ENCODE data around the gene HIF1A. TPM values are rescaled to one million over a fixed set of nuclear protein-coding genes. Genes with fewer than 3 reads are reported as not detected.

HIF1A gene
- total RNA-seq, 1 experiment from 2014 or later = 135 TPM

GRCh38 chr14:61780125-61780524 is 84.8 kb downstream of the HIF1A start:
- TF ChIP-seq CTCF (conservative IDR thresholded peaks at IDR 0.05; ENCODE audit: low read depth, low read length) (no peak), EZH2 (IDR thresholded peaks at IDR 0.05; ENCODE audit: borderline replicate concordance, low read depth, low read length, poor library complexity, severe bottlenecking) (no peak)
- Histone ChIP-seq H3K4me3 (ENCODE audit: low read depth, low read length, poor library complexity, severe bottlenecking) (no peak overlapping the region), H3K4me1 (ENCODE audit: insufficient read depth, low read length, poor library complexity, severe bottlenecking) (no peaks in the 10 kb centered on the region), H3K9me3 (ENCODE audit: low read depth, low read length, poor library complexity, severe bottlenecking) (no peaks in the 10 kb centered on the region), H3K36me3 (ENCODE audit: insufficient read depth, low read length, poor library complexity, severe bottlenecking) (peaks cover 71% of the 10 kb centered on the region), H3K27me3 (replicated peaks; ENCODE audit: insufficient read depth, low read depth, low read length, poor library complexity) (no peaks in the 10 kb centered on the region), H3K27ac (ENCODE audit: low read depth, low read length, poor library complexity, severe bottlenecking) (no peak overlapping the region)
- intact Hi-C loops (cut with micrococcal nuclease; ENCODE audit: unreplicated experiment) = no loop called here
- no peak for DNase-seq (ENCODE audit: low spot score)
- ChIA-PET CTCF (no interaction called here), POLR2A (ENCODE audit: low non-redundant PET) (no interaction called here)
- BruUV-seq (replicated peaks) = no TSS peak

GRCh38 chr14:61797309-61797708 is 102.0 kb downstream of the HIF1A start:
- ChIA-PET POLR2A (ENCODE audit: low non-redundant PET) (no interaction called here), CTCF (no interaction called here)

More at GRCh38 chr14:61797309-61797708, 102.0 kb downstream of the HIF1A start:
- Histone ChIP-seq H3K4me1 (ENCODE audit: insufficient read depth, low read length, poor library complexity, severe bottlenecking) (no peaks in the 10 kb centered on the region), H3K36me3 (ENCODE audit: insufficient read depth, low read length, poor library complexity, severe bottlenecking) (peaks cover 4% of the 10 kb centered on the region), H3K9me3 (ENCODE audit: low read depth, low read length, poor library complexity, severe bottlenecking) (no peaks in the 10 kb centered on the region), H3K4me3 (ENCODE audit: low read depth, low read length, poor library complexity, severe bottlenecking) (no peak overlapping the region), H3K27ac (ENCODE audit: low read depth, low read length, poor library complexity, severe bottlenecking) (no peak overlapping the region), H3K27me3 (replicated peaks; ENCODE audit: insufficient read depth, low read depth, low read length, poor library complexity) (no peaks in the 10 kb centered on the region)
- no TSS peak for BruUV-seq (replicated peaks)
- TF ChIP-seq CTCF (conservative IDR thresholded peaks at IDR 0.05; ENCODE audit: low read depth, low read length) = no peak
- TF ChIP-seq EZH2 (IDR thresholded peaks at IDR 0.05; ENCODE audit: borderline replicate concordance, low read depth, low read length, poor library complexity, severe bottlenecking) = no peak
- intact Hi-C loops (cut with micrococcal nuclease; ENCODE audit: unreplicated experiment) = no loop called here
- no peak for DNase-seq (ENCODE audit: low spot score)

Other genes with a start within 250 kb of the HIF1A start
- gene SNAPC1, start 66.9 kb downstream of the HIF1A start, total RNA-seq (2021) = 11.9 and 13.8 TPM in 2 replicates
- 0.31 and 0.67 TPM in 2 replicates for gene SYT16, start 117.2 kb downstream of the HIF1A start, total RNA-seq (2021)

All from A673 (cell line).